ENCODE measurements around the gene IGLL1. TPM values are rescaled to one million over a fixed set of nuclear protein-coding genes. Genes with fewer than 3 reads are reported as not detected.

Gene IGLL1
- total and polyA plus RNA-seq, 2 donors (not counting 1 experiment from before 2014, with no cell fraction given), result not detected

- TF ChIP-seq CTCF (IDR thresholded peaks at IDR 0.05), result no peak
- TF ChIP-seq EZH2 (IDR thresholded peaks at IDR 0.05; ENCODE audit: borderline replicate concordance, insufficient read depth, low read depth, low read length, poor library complexity, severe bottlenecking), result no peak
- peaks cover 13% of the 10 kb centered on the region for H3K4me1 Mint-ChIP-seq
- DNase-seq (peak; percentile 34), ATAC-seq (ENCODE audit: low read depth) (peak; percentile 74)
- no peak overlapping the region for H3K9ac ChIP-seq (ENCODE audit: low read length)
- H3K4me3 Mint-ChIP-seq, result no peak overlapping the region
- WGBS (ENCODE audit: insufficient coverage), result 73% methylated on average over 15 of the region's 19 CpGs
- H4K20me1 ChIP-seq (ENCODE audit: control insufficient read depth, insufficient read depth, low read length, poor library complexity, severe bottlenecking), result no peaks in the 10 kb centered on the region
- no peaks in the 10 kb centered on the region for H3K4me1 ChIP-seq (ENCODE audit: control insufficient read depth in 2 of 2, insufficient read depth in 2 of 2, low read length in 2 of 2)
- no peak overlapping the region for H3K4me3 ChIP-seq (ENCODE audit: control extremely low read depth in 1 of 5, extremely low read depth in 1 of 5, insufficient read depth in 1 of 5, low read depth in 2 of 5, low read length in 4 of 5)
- H3K27me3 ChIP-seq (replicated peaks in 1 of 4; ENCODE audit: control extremely low read depth in 1 of 4, control insufficient read depth in 3 of 4, insufficient read depth in 4 of 4, low read length in 3 of 4), result peaks cover 0 to 8% (median 0%) of the 10 kb centered on the region in 4 experiments
- H3K9me3 ChIP-seq (ENCODE audit: control extremely low read depth in 1 of 3, control insufficient read depth in 2 of 3, insufficient read depth in 1 of 3, low read length in 2 of 3), result no peaks in the 10 kb centered on the region
- H3K27me3 Mint-ChIP-seq, result peaks cover 28% of the 10 kb centered on the region
- H2AFZ ChIP-seq (ENCODE audit: insufficient read depth, low read depth, low read length, poor library complexity, severe bottlenecking), result no peak overlapping the region
- H3K9me3 Mint-ChIP-seq (ENCODE audit: insufficient read depth), result no peaks in the 10 kb centered on the region
- no peaks in the 10 kb centered on the region for H3K79me2 ChIP-seq (ENCODE audit: control insufficient read depth, insufficient read depth, low read length)
- H3K27ac ChIP-seq (ENCODE audit: low read length in 2 of 2), result no peak overlapping the region
- ChIA-PET POLR2A (no interaction called here), CTCF (interaction anchor here (0.9 kb wide), 1 partner anchor 13 kb away, joined by 3 read pairs; no protein-coding TSS in a partner anchor)
- intact Hi-C loops (cut with micrococcal nuclease), result no loop called here
- no peaks in the 10 kb centered on the region for H3K36me3 ChIP-seq (replicated peaks in 1 of 2; ENCODE audit: control extremely low read depth in 1 of 2, control insufficient read depth in 1 of 2, extremely low read depth in 1 of 2, insufficient read depth in 2 of 2, low read length in 1 of 2)
- no peak overlapping the region for H3K27ac Mint-ChIP-seq
- H3K4me2 ChIP-seq (replicated peaks; ENCODE audit: low read depth, low read length, poor library complexity, severe bottlenecking), result no peak overlapping the region
Observed at GRCh38 chr22:23527971-23528740, 51.9 kb downstream of the IGLL1 start.

- Mint-ChIP-seq H3K27me3 (peaks cover 31% of the 10 kb centered on the region), H3K4me3 (no peak overlapping the region), H3K4me1 (peaks cover 13% of the 10 kb centered on the region), H3K27ac (no peak overlapping the region), H3K9me3 (ENCODE audit: insufficient read depth) (no peaks in the 10 kb centered on the region)
- WGBS (ENCODE audit: insufficient coverage), result 96% methylated on average over 13 of the region's 17 CpGs
- Histone ChIP-seq H3K79me2 (ENCODE audit: control insufficient read depth, insufficient read depth, low read length) (no peaks in the 10 kb centered on the region), H3K9me3 (ENCODE audit: control extremely low read depth in 1 of 3, control insufficient read depth in 2 of 3, insufficient read depth in 1 of 3, low read length in 2 of 3) (no peaks in the 10 kb centered on the region), H3K27ac (ENCODE audit: low read length in 2 of 2) (no peak overlapping the region), H3K27me3 (replicated peaks in 1 of 4; ENCODE audit: control extremely low read depth in 1 of 4, control insufficient read depth in 3 of 4, insufficient read depth in 4 of 4, low read length in 3 of 4) (peaks cover 0 to 20% (median 4%) of the 10 kb centered on the region in 4 experiments), H3K4me3 (ENCODE audit: control extremely low read depth in 1 of 5, extremely low read depth in 1 of 5, insufficient read depth in 1 of 5, low read depth in 2 of 5, low read length in 4 of 5) (no peak overlapping the region), H3K4me1 (ENCODE audit: control insufficient read depth in 2 of 2, insufficient read depth in 2 of 2, low read length in 2 of 2) (peaks cover 7% of the 10 kb centered on the region in 2 donors), H3K9ac (ENCODE audit: low read length) (no peak overlapping the region), H2AFZ (ENCODE audit: insufficient read depth, low read depth, low read length, poor library complexity, severe bottlenecking) (no peak overlapping the region), H3K36me3 (replicated peaks in 1 of 2; ENCODE audit: control extremely low read depth in 1 of 2, control insufficient read depth in 1 of 2, extremely low read depth in 1 of 2, insufficient read depth in 2 of 2, low read length in 1 of 2) (no peaks in the 10 kb centered on the region), H4K20me1 (ENCODE audit: control insufficient read depth, insufficient read depth, low read length, poor library complexity, severe bottlenecking) (no peaks in the 10 kb centered on the region), H3K4me2 (replicated peaks; ENCODE audit: low read depth, low read length, poor library complexity, severe bottlenecking) (no peak overlapping the region)
- ChIA-PET CTCF (no interaction called here), POLR2A (no interaction called here)
- DNase-seq (no peak), ATAC-seq (ENCODE audit: low read depth) (no peak)
- TF ChIP-seq EZH2 (IDR thresholded peaks at IDR 0.05; ENCODE audit: borderline replicate concordance, insufficient read depth, low read depth, low read length, poor library complexity, severe bottlenecking), result no peak
- no peak for TF ChIP-seq CTCF (IDR thresholded peaks at IDR 0.05)
- intact Hi-C loops (cut with micrococcal nuclease), result no loop called here
Observed at GRCh38 chr22:23526596-23527316, 53.3 kb downstream of the IGLL1 start.

Data from B cell (primary cell).